CD14-positive monocyte (primary cell): ENCODE data around the gene SLC3A2. TPM values are rescaled to one million over a fixed set of nuclear protein-coding genes. Genes with fewer than 3 reads are reported as not detected.
"Not testable (repeated sequence)": the region's sequence is repeated elsewhere in the genome, so short reads cannot be mapped to it uniquely, and the experiment has no call there.

Experiments
- DNase-seq, 3 donors: peaks; one replicate each; pipeline ENCODE4 v3.0.0-alpha.2; 2011 to 2022
- H2AFZ ChIP-seq: 2 replicates; pipeline ENCODE4 v1.6.0; 2012; ENCODE audit warnings: mild to moderate bottlenecking, low read depth, low read length, inconsistent platforms; ENCODE audit not compliant: insufficient read depth, poor library complexity, severe bottlenecking
- H3K27ac ChIP-seq, 2 donors: 1 replicate in 1 of 2; 2 replicates in 1 of 2; pipeline ENCODE4 v1.5.1; 2012 to 2013; ENCODE audit warnings: low read length in 2 of 2, control low read depth in 1 of 2, inconsistent platforms in 1 of 2, low read depth in 1 of 2, mild to moderate bottlenecking in 1 of 2
- H3K27me3 ChIP-seq, 2 donors: one replicate each; pipeline versions ENCODE4 v1.6.0 to v1.6.1; 2011 to 2013; ENCODE audit warnings: low read length in 2 of 2; ENCODE audit not compliant: control insufficient read depth in 2 of 2, insufficient read depth in 2 of 2
- H3K36me3 ChIP-seq, 2 donors: replicated peaks in 1 of 2; 1 replicate in 1 of 2; 2 replicates in 1 of 2; pipeline versions ENCODE4 v1.5.1 to v1.6.1; 2012 to 2013; ENCODE audit warnings: low read length in 2 of 2, control low read depth in 1 of 2, inconsistent platforms in 1 of 2, mild to moderate bottlenecking in 1 of 2; ENCODE audit not compliant: insufficient read depth in 2 of 2, control insufficient read depth in 1 of 2
- H3K4me1 ChIP-seq, 2 donors: 1 replicate in 1 of 2; 2 replicates in 1 of 2; pipeline versions ENCODE4 v1.5.1 to v1.6.1; 2012 to 2013; ENCODE audit warnings: low read length in 2 of 2, control low read depth in 1 of 2, inconsistent platforms in 1 of 2, mild to moderate bottlenecking in 1 of 2, moderate library complexity in 1 of 2; ENCODE audit not compliant: insufficient read depth in 2 of 2, control insufficient read depth in 1 of 2
- H3K4me2 ChIP-seq: replicated peaks from 2 replicates; pipeline ENCODE3; 2012; ENCODE audit warnings: low read length, moderate library complexity, mild to moderate bottlenecking; ENCODE audit not compliant: poor library complexity, severe bottlenecking; ENCODE audit errors: extremely low read depth
- H3K4me3 ChIP-seq, 3 experiments: fragments of 200-600 bp in 1 of 3; sonication (generic) in 1 of 3; replicated peaks in 1 of 3; 1 replicate in 2 of 3; 2 replicates in 1 of 3; pipeline ENCODE4 v1.5.1; 2011 to 2013; ENCODE audit warnings: low read length in 3 of 3, mild to moderate bottlenecking in 3 of 3, control low read depth in 2 of 3, low read depth in 2 of 3, inconsistent platforms in 1 of 3, moderate library complexity in 1 of 3
- H3K79me2 ChIP-seq: 2 replicates; pipeline ENCODE4 v1.6.0; 2012; ENCODE audit warnings: mild to moderate bottlenecking, control low read depth, inconsistent platforms, low read length, moderate library complexity; ENCODE audit not compliant: insufficient read depth
- H3K9ac ChIP-seq: 2 replicates; pipeline ENCODE4 v1.6.0; 2017; ENCODE audit warnings: low read length, mild to moderate bottlenecking; ENCODE audit not compliant: insufficient read depth, poor library complexity, severe bottlenecking
- H3K9me3 ChIP-seq, 2 donors: replicated peaks in 1 of 2; 1 replicate in 1 of 2; 2 replicates in 1 of 2; pipeline versions ENCODE4 v1.5.1 to v1.6.1; 2012 to 2013; ENCODE audit warnings: low read length in 2 of 2, control low read depth in 1 of 2; ENCODE audit not compliant: control insufficient read depth in 1 of 2, insufficient read depth in 1 of 2
- H4K20me1 ChIP-seq: 2 replicates; pipeline ENCODE4 v1.6.0; 2012; ENCODE audit warnings: mild to moderate bottlenecking, low read length, control low read depth, moderate library complexity; ENCODE audit not compliant: insufficient read depth
- H3K27ac Mint-ChIP-seq, 7 donors: one replicate each; pipeline ENCODE4 v1.8.0; 2020; ENCODE audit warnings: mild to moderate bottlenecking in 7 of 7, mixed read lengths in 7 of 7, moderate library complexity in 6 of 7, inconsistent platforms in 2 of 7
- H3K27me3 Mint-ChIP-seq, 3 donors: one replicate each; pipeline ENCODE4 v1.8.0; 2021 to 2022; ENCODE audit warnings: low read depth in 3 of 3, mild to moderate bottlenecking in 3 of 3, mixed read lengths in 3 of 3, moderate library complexity in 3 of 3, inconsistent platforms in 1 of 3
- H3K36me3 Mint-ChIP-seq, 2 donors: one replicate each; pipeline ENCODE4 v1.8.0; 2020; ENCODE audit warnings: mixed read lengths in 2 of 2, inconsistent platforms in 1 of 2, mild to moderate bottlenecking in 1 of 2
- H3K4me1 Mint-ChIP-seq: one replicate; pipeline ENCODE4 v1.8.0; 2020; ENCODE audit warnings: mild to moderate bottlenecking, mixed read lengths
- H3K4me3 Mint-ChIP-seq, 2 donors: one replicate each; pipeline ENCODE4 v1.8.0; 2020; ENCODE audit warnings: mild to moderate bottlenecking in 2 of 2, mixed read lengths in 2 of 2, moderate library complexity in 1 of 2
- H3K9me3 Mint-ChIP-seq, 7 donors: one replicate each; pipeline ENCODE4 v1.8.0; 2020 to 2022; ENCODE audit warnings: mixed read lengths in 7 of 7, mild to moderate bottlenecking in 6 of 7, moderate library complexity in 6 of 7, inconsistent platforms in 2 of 7
- CTCF ChIP-seq: fragments of 200-600 bp; IDR thresholded peaks from one replicate; pipeline ENCODE4 v1.8.0; 2022; ENCODE audit warnings: antibody characterized with exemption, mild to moderate bottlenecking
- WGBS: methylation state at CpG from one replicate; pipeline ENCODE4 v1.1.5; 2013; ENCODE audit warnings: missing lambda C conversion rate; ENCODE audit not compliant: insufficient coverage; 5-methylcytosine and 5-hydroxymethylcytosine counted together
- intact Hi-C, 2 donors: fragments of 100-400 bp; cut with micrococcal nuclease; formaldehyde crosslinking; loops; one replicate each; pipeline versions ENCODE4 v1.15.0 to v1.15.1; 2023
- polyA plus RNA-seq, 3 donors: library from polyadenylated mRNA; depleted of rRNA in 1 of 3; unstranded in 2 of 3; stranded (reverse) in 1 of 3; fragments of 300-500 nt in 2 of 3; fragments of >200 nt in 1 of 3; fragmentation: Illumina TruSeq in 2 of 3; gene quantifications; 1 replicate in 2 of 3; 2 replicates in 1 of 3; pipeline ENCODE4 v1.2.3, GENCODE V29; 2012 to 2021

SLC3A2 gene
- polyA plus RNA-seq, 3 donors = 156 to 231 (median 189) TPM

- H3K4me1 ChIP-seq = no peaks in the 10 kb centered on the region
- intact Hi-C loops = no loop called here
- no peak for DNase-seq
- peaks cover 1 to 11% (median 5%) of the 10 kb centered on the region in 7 donors for H3K9me3 Mint-ChIP-seq
- H3K9ac ChIP-seq = no peak overlapping the region
- 94% methylated on average over 4 of the region's 5 CpGs for WGBS
- TF ChIP-seq CTCF = no peak
- no peaks in the 10 kb centered on the region for H3K9me3 ChIP-seq
- peaks cover 15 to 31% (median 22%) of the 10 kb centered on the region in 3 donors for H3K27me3 Mint-ChIP-seq
- no peak overlapping the region for H3K4me3 ChIP-seq
- no peaks in the 10 kb centered on the region for H4K20me1 ChIP-seq
- H3K4me3 Mint-ChIP-seq = no peak overlapping the region
- no peaks in the 10 kb centered on the region for H3K4me1 Mint-ChIP-seq
- H3K36me3 Mint-ChIP-seq = no peaks in the 10 kb centered on the region
- peaks cover 0 to 16% of the 10 kb centered on the region in 2 donors for H3K27me3 ChIP-seq
- H3K36me3 ChIP-seq = no peaks in the 10 kb centered on the region
- H2AFZ ChIP-seq = no peak overlapping the region
- no peaks in the 10 kb centered on the region for H3K79me2 ChIP-seq
- H3K4me2 ChIP-seq = no peak overlapping the region
- H3K27ac ChIP-seq = no peak overlapping the region
- no peak overlapping the region for H3K27ac Mint-ChIP-seq
These were observed 53.2 kb downstream of the SLC3A2 start for GRCh38 chr11:62933750-62934495.

- no peaks in the 10 kb centered on the region for H3K4me1 ChIP-seq
- Mint-ChIP-seq H3K4me3 (no peak overlapping the region), H3K27me3 (peaks cover 12 to 27% (median 18%) of the 10 kb centered on the region in 3 donors), H3K4me1 (no peaks in the 10 kb centered on the region), H3K9me3 (peaks cover 1 to 11% (median 5%) of the 10 kb centered on the region in 7 donors), H3K36me3 (no peaks in the 10 kb centered on the region), H3K27ac (no peak overlapping the region)
- H2AFZ ChIP-seq = no peak overlapping the region
- H3K27me3 ChIP-seq = peaks cover 0 to 11% of the 10 kb centered on the region in 2 donors
- intact Hi-C loops = no loop called here
- DNase-seq = no peak
- no peaks in the 10 kb centered on the region for H3K9me3 ChIP-seq
- no peaks in the 10 kb centered on the region for H3K36me3 ChIP-seq
- no peaks in the 10 kb centered on the region for H3K79me2 ChIP-seq
- no peak overlapping the region for H3K4me2 ChIP-seq
- no peak overlapping the region for H3K9ac ChIP-seq
- no CpG with 5 or more reads among the region's 1 CpG for WGBS
- no peak overlapping the region for H3K4me3 ChIP-seq
- no peak for TF ChIP-seq CTCF
- no peak overlapping the region for H3K27ac ChIP-seq
- no peaks in the 10 kb centered on the region for H4K20me1 ChIP-seq
These were observed 53.7 kb downstream of the SLC3A2 start for GRCh38 chr11:62934496-62934785.

GRCh38 chr11:62937528-62937927, 56.8 kb downstream of the SLC3A2 start:
- H2AFZ ChIP-seq, H3K4me3 Mint-ChIP-seq, H3K9me3 ChIP-seq, H3K4me1 ChIP-seq, H4K20me1 ChIP-seq, H3K36me3 Mint-ChIP-seq, H3K4me2 ChIP-seq, H3K27me3 ChIP-seq, H3K4me3 ChIP-seq, intact Hi-C loops, DNase-seq, H3K27ac Mint-ChIP-seq, H3K4me1 Mint-ChIP-seq, H3K79me2 ChIP-seq, H3K9ac ChIP-seq, H3K36me3 ChIP-seq, H3K27ac ChIP-seq: not testable (repeated sequence)
- H3K27me3 Mint-ChIP-seq = peaks cover 4 to 23% (median 12%) of the 10 kb centered on the region in 3 donors
- peaks cover 0 to 11% (median 5%) of the 10 kb centered on the region in 7 donors for H3K9me3 Mint-ChIP-seq
- WGBS = 100% methylated on average over 1 of the region's 2 CpGs
